Fibroblast of skin of abdomen (primary cell): Measurements from ENCODE around the gene SLC9B1.
A peak's percentile ranks its signal among the peaks of the same experiment; 100 is the strongest.
"Not testable (repeated sequence)": the region's sequence is repeated elsewhere in the genome, so short reads cannot be mapped to it uniquely, and the experiment has no call there.

Source experiments
- DNase-seq: peaks from one replicate; pipeline ENCODE4 v3.0.0-alpha.2; 2013

The SLC9B1 gene

GRCh38 chr4:102877477-102878106 is 141.9 kb downstream of the SLC9B1 start:
- DNase-seq: not testable (repeated sequence)

DNA sequence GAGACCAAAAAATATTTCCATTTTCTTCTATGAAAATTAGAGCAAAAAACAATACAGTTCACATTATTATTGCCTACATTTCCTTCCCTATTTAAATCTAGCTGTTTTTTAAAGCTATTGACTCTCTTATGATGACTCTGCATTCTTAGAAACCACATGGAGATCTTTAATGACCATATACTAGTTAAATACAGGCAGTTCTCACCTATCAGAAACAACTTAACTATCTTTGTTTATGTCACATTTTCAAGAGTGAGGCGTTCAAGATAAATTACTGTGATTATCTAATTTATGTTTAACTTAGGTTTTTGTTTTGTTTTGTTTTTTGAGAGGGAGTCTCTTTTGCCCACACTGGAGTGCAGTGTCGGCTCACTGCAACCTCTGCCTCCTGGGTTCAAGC is 147.7 kb downstream of the SLC9B1 start:
- DNase-seq: no peak

DNA sequence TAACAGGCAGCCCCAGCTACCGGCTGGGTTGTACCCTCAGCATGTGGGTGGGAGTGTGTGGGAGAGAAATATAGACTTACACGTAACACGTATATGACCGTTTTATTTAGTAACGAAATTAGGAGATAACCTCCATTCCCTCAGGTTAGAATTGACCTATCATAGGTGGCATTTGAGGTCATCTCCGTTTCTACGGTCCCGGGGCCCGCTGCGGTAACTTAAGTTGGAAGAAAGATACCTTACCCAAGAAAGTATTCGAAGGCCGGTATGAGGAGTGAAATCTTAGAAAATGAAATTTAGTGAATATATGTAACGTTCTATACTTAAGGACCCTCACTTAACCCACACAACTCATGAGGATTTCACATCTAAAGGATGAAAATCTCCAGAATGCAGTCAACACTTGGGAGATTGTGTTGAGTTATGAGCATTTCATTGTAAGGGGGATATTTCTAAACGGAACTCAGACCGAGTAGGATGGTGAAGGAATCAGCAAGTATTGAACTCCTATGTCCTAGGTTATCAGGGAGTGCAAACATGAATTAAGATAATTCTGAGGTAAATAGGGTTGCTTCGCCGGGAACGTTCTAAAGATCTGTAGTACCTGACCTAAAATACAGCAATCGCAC is 149.8 kb downstream of the SLC9B1 start:
- peak; percentile 1 for DNase-seq

DNA sequence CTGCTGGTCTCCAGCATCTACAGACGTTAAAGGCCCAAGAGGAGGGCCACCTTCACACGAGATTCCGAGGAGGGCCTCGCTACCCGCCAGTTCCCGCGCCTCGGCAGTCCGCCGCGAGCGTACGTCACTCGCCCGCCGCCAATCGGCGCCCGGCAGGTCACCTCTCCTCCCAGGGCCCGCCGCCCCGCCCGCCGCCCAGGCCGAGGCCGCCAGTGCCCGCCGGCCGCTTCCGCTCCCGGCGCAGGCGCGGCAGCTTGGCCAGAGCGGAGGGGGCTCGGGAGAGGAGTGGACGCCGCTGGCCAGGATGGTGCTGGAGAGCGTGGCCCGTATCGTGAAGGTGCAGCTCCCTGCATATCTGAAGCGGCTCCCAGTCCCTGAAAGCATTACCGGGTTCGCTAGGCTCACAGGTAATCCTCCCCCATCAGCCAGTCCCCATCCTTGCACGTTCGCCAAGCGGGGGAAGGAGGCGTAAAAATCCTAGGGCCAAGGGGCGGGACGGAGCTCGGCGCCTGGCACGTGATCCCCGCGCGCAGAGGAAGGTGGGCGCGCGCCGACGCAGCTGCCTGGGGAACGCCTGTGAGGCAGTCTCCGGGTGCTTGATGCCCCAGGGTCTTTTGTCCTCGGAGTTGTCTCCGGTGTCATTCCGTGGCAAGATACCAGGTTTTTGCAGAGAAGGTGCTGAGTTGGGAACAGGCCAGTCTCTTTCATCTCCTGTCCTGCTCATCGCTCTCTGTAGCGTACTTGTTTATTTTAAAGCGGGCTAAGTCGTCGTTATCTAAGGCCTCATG is 150.5 kb downstream of the SLC9B1 start, which contains the start of gene CISD2:
Gene CISD2 (plus strand): TSS at position 212 of the 788 bp plus-strand sequence. CDS start 93 bp downstream, at position 305.
- DNase-seq: peak; percentile 93

DNA sequence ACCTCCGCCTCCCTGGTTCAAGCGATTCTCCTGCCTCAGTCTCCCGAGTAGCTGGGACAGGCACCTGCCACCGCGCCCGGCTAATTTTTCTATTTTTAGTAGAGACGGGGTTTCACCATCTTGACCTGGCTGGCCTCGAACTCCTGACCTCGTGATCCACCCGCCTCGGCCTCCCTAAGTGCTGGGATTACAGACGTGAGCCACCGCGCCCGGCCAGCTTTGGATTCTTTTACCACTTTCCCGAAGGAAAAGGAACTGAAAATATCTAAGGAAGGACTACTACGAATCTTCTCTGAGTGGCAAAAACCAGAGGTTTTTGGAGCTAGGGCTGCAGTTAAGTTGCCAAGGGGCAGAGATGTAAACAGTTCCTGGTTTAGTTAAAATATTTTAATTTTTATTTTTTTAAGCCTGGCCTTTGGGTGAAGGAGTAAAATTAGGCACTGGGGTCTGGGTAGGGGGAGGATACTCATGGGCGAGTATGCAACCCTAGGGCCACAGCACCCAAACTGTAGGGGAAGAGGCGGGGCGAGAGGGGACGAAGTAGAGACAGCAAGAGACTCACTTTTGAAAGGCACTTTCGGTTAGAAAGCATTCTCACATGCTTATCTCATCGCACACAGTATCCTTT is 151.2 kb downstream of the SLC9B1 start:
- no peak for DNase-seq

DNA sequence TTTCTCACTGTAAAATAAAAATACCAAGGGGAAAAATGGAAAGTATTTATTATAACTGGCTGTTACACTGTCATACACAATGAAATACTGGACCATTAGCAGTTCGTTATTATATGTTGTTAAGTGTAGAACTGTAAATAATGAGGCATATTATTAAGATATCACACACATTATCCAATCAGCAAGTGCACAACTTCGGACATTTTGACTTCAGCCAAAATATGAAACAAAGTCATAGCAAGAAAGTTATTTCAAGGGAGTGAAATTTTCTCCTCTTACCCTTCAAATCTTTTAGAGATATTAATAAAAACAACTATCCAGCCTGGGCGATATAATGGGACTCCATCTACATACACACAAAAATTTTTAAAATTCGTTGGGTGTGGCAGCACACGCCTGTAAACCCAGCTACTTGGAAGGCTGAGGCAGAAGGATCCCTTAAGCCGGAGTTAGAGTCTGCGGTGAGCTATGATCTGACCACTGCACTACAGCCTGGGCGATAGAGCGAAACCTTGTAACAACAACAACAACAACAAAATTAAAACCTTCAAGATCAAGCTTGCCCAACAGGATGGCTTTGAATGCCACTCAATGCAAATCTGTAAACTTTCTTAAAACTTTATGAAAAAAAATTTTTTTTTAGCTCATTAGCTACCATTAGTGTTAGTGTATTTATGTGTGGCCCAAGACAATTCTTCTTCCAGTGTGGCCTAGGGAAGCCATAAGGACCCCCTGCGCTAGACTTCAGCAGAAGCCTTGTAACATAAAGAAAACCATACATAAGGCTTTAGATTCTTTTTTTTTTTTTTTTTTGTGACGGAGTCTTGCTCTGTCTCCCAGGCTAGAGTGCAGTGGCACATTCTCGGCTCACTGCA is 152.0 kb downstream of the SLC9B1 start:
- no peak for DNase-seq

GRCh38 chr4:102865327-102865726 is 154.2 kb downstream of the SLC9B1 start:
- not testable (repeated sequence) for DNase-seq

GRCh38 chr4:102862747-102863146 is 156.8 kb downstream of the SLC9B1 start:
- DNase-seq: no peak

DNA sequence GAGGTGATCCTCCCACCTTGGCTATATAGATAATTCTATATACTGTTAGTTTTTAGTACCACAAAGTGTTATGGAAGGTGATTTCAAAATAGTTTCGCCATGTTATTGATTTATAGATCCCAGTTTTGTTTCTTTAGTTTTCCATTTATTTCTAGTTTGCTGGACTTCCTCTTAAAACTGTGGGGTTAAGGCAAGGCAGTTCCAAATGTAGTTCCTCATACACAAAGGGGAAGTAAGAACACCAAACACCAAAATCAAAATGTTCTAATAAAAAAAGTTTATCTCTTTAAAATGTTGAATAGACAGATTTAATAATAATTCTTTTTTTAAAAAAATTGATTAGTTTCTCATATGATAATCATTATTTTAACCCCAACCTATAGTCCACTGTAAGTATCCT is 157.5 kb downstream of the SLC9B1 start:
- DNase-seq: no peak

DNA sequence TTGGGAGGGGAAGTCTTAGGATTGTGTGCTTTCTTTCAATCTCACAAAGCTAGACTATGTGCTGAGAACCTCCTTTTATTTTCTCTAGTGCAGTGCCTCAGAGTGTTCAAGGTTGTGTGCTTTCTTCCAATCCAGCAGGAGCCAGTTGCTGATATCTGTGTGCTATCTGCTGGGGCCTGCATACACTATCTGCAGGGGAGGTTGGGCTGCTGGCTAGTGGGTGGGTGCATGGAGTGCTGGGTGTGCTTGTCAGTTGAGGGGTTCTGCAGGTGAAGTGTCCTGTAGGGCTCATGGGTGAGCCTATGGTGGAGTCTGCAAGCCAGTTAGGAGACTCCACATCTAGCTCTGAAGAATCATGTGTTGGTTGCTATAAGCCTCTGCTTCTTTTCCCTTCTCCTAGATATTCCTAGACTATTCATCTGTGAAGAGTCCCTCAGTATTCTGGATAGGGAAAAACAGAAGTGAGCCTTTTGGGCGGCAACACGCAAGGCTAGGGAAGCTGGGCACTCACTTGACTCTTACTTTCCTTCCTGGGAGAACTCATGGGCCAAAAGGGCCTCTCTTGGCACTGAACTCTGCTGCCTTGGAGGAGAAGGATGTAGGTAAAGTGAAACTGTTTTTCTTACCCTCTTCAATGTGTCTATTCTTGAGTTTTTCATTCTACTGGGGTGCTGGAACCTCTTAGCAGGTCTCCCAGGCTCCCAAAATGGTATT is 158.7 kb downstream of the SLC9B1 start:
- no peak for DNase-seq

GRCh38 chr4:102858828-102859464 is 160.6 kb downstream of the SLC9B1 start:
- DNase-seq: no peak
